Erythroblast (primary cell): ENCODE results near the gene TPST1.

Experiments
- GATA1 ChIP-seq: IDR thresholded peaks from 2 replicates; pipeline ENCODE4 v1.6.1; 2011; ENCODE audit warnings: low read depth, mild to moderate bottlenecking, control low read depth, low read length, moderate library complexity
- POLR2A ChIP-seq: IDR thresholded peaks from 2 replicates; pipeline ENCODE4 v1.6.1; 2011; ENCODE audit warnings: mild to moderate bottlenecking, low read length

GRCh38 chr7:66308411-66308810 lies 103.3 kb downstream of the TPST1 start:
- TF ChIP-seq POLR2A (no peak), GATA1 (no peak)
